NCI-H1105 (cell line): ENCODE data around the gene TEX101.

Experiments
- DNase-seq: peaks from one replicate; lab custom pipeline; 2025; lab: John Stamatoyannopoulos, UW

Gene TEX101

GRCh38 chr19:43450545-43450997 is 35.9 kb downstream of the TEX101 start:
- no peak for DNase-seq

DNA sequence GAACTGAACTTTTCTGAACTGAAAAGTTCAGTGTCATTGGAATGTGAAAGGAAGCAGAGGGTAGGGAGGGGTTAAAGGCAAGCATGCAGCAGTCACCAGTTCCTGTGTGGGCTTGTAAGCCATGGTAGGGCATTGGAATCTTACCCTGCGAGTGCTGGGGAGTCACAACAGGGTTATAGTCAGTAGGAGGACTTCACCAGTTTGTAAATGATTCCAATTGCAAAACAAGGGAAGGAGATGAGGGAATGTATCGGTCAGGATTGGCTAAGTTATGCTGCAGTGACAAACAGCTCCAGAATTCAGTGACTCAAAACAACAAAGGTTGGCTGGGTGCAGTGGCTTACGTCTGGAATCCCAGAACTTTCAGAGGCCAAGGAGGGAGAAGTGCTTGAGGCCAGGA is 37.9 kb downstream of the TEX101 start:
- no peak for DNase-seq

DNA sequence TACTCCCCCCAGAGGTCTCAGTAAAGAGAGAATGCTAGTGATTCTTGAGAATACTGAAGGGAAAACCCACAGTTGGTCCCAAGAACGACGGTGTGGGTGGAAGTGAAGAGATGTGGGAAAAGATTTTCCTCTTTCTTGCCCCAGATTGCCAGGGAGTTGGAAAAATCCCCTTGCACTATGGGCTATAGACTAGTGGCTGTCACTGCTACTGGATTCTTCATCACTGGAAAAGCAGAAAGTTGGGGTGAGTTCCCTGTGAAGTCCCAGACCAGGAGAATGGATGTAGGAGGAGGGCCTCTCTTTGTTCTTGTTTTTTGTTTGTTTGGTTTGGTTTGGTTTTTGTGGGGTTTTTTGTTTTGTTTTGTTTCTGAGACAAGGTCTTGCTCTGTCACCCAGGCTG is 39.3 kb downstream of the TEX101 start:
- DNase-seq, result no peak

- no peak for DNase-seq
Observed at GRCh38 chr19:43455321-43456113, 40.8 kb downstream of the TEX101 start.

GRCh38 chr19:43457809-43458208 is 43.1 kb downstream of the TEX101 start:
- DNase-seq, result no peak

DNA sequence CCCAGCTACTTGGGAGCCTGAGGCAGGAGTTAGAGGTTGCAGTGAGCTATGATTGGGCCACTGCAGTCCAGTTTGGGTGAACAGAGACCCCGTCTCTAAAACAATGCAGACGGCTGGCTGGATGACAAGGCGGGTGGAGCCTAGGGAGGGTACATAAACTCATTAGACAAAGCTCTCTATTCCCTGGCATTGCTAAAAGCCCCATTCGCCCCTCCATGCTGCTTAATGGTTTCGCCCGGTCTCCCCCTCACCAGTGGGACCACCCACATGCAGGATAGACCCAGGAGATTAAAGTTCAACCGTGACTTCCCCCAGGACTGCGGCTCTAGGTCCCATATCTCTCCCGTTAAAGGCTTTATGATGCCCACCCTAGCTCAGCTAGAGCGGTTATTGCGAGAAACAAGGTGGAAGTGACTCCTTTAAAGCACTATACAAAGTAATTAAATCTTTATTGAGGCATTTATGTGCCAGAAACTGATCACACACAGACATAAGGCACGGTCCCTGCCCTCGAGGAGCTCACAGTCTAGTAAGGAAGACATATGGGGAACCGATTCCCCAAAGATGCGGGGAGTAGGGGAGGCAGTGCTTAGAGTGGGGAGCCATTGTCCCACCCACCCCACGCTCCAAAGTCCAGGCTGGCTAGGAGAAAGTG is 45.8 kb downstream of the TEX101 start:
- no peak for DNase-seq

DNA sequence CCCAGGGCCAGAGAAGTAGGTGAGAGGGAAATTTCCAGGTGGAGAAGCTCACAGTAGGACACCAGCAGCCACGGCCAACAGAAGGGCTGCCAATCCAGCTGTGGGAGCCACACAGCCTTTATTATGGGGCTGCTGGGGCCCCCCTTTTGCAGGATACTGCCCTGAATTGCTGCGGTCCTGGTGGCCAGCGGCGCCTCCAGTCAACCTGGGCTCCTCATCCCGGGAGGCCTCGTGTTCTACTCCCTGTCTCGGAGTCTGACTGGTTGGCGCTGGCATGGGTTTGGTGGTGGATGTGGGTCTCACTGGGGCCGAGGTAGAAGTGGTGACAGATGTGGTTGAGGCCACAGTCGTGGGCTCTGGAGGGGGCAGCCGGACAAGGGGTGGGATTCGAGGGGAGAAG is 46.6 kb downstream of the TEX101 start:
- no peak for DNase-seq

DNA sequence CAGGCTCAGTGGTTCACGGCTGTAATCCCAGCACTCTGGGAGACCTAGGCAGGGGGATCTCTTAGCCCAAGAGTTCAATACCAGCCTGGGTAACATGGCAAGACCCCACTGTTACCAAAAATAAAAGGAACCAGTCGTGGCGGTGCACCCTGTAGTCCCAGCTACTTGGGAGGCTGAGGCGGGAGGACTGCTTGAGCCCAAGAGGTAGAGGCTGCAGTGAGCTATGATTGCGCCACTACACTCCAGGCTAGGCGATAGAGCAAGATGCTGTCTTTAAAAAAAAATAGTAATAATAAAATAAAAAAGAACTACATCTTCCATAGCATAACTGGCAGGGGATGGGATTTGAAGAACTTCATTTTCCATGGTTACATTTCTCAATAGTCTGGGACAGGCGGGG is 47.7 kb downstream of the TEX101 start:
- DNase-seq, result no peak

- no peak for DNase-seq
Observed at GRCh38 chr19:43462785-43463380, 48.2 kb downstream of the TEX101 start.

DNA sequence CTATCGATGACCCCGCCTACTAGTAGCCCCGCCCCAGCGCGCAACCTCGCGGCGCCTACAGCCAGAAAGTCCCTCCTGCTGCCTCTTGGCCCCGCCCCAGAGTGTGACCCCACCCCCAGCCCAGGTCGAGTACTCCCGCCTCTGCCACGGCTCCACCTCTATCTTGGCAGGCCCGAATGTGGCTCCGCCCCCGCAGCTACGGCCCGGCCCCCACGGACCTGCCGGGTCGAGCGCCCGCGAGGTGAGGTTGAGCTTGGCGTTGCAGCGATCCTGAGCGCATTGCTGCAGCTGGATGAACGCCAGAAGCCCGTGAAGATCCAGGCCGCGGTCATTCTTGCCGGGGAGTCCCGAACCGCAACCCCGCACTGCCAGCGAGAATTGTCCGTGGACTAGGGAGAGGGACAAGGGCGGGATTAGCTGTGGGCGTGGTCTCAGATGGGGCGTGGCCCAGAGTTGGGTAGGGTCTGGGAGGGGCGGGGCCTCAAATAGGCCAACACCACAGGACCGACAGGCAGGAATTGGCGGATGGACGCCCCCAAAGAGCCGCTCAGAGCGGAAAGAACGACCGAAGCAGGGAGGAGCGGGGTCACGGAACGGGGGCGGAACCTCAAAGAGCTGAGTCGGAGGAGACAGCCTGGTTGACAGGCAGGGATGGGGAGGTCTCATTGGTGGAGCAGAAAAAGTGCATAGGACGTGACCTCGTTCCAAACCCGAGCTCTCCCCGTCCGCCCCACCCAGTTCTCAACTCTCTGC is 48.9 kb downstream of the TEX101 start:
- peak; percentile 96 for DNase-seq

DNA sequence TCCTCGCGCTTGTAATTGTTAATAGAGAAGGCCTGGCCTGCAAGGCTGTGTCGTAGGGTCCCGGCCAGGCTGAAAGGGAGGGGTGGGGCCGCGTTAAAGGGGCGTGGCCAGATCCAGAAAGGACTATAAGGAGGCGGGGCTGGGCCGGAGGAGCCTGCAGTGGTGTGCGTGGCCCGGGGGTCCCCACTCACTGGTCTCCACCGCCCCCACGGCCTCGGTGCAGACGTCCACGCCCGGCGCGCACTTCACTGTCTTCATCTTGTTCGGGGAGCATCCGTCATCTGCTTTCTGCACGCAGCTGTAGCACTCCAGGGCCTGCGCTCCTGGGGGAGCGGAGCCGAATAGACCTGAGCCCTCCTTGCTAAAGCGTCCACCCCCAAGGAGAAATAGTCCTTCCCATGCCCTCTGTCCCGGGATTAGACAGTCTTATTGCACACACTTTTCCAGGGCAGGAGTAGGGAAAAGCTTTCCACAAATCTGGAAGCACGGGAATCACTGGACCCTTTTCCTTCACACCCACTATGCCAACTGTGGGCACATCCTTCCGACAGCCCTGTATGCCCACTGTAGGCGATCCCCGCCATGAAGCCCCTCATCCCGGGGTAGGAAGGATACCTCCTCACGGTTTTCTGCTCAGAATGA is 49.6 kb downstream of the TEX101 start:
- DNase-seq, result peak; percentile 72

GRCh38 chr19:43465468-43466120 is 50.9 kb downstream of the TEX101 start, which contains the start of gene LYPD3:
LYPD3 (minus strand) TSS chr19:43465608; CDS start chr19:43465571, 37 bp downstream.
- DNase-seq, result no peak

GRCh38 chr19:43466793-43467192 is 52.1 kb downstream of the TEX101 start:
- DNase-seq, result no peak

GRCh38 chr19:43467276-43467675 is 52.6 kb downstream of the TEX101 start:
- DNase-seq, result no peak

GRCh38 chr19:43467730-43468129 is 53.0 kb downstream of the TEX101 start:
- DNase-seq, result no peak
